Forelimb muscle (tissue), 1 donor: ENCODE measurements around the gene CILP2. TPM values are rescaled to one million over a fixed set of nuclear protein-coding genes. Genes with fewer than 3 reads are reported as not detected.

Experiments
- DNase-seq: peaks from one replicate; pipeline ENCODE4 v3.0.0-alpha.2; 2013; ENCODE audit warnings: low read depth
- polyA plus RNA-seq: library from polyadenylated mRNA; unstranded; fragments of 120-200 nt; gene quantifications from one replicate; pipeline ENCODE4 v1.2.1, GENCODE V29; 2013; ENCODE audit not compliant: insufficient read length

The CILP2 gene
- polyA plus RNA-seq, 1 donor: 2.2 TPM

DNA sequence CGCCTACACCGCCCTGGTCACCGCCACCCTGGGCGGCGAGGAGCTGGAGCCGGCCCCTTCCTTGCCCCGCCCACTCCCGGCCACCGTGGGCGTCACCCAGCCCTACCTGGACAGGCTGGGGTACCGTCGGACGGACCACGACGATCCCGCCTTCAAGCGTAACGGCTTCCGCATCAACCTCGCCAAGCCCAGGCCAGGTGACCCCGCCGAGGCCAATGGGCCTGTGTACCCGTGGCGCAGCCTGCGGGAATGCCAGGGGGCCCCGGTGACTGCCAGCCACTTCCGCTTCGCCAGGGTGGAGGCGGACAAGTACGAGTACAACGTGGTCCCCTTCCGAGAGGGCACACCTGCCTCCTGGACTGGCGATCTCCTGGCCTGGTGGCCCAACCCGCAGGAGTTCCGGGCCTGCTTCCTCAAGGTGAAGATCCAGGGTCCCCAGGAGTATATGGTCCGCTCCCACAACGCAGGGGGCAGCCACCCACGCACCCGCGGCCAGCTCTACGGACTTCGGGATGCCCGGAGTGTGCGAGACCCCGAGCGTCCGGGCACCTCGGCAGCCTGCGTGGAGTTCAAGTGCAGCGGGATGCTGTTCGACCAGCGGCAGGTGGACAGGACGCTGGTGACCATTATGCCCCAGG is 7.0 kb downstream of the CILP2 start:
- no peak for DNase-seq

DNA sequence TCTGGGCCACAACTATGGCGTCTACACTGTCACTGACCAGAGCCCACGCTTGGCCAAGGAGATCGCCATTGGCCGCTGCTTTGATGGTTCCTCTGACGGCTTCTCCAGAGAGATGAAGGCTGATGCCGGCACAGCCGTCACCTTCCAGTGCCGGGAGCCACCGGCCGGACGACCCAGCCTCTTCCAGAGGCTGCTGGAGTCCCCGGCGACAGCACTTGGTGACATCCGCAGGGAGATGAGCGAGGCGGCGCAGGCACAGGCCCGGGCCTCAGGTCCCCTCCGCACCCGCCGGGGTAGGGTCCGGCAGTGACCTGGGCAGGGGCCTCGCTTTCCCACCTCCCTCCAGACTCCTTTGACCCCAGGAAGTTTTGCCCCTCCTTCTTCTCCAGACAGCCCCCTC is 7.6 kb downstream of the CILP2 start:
- DNase-seq: no peak

DNA sequence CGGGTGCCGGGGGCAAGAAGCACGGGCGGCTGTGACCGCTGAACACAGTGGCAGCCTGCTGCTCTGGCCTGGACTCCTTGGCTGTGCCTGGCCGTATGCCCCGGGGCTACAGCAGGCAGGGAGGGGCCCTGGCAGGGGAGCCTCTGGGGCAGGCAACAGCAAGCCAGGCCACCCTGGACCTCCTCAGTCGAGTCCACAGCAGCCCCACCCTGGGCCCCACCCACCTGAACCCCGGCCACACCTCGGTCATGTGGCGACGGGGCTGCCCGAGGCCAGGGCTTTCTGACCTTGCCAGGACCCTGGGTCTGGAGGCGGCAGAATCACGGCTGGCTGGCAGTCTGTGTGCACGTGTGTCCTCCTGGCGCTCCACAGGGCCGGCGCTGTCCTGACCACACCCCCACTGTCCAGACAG is 8.7 kb downstream of the CILP2 start:
- no peak for DNase-seq

DNA sequence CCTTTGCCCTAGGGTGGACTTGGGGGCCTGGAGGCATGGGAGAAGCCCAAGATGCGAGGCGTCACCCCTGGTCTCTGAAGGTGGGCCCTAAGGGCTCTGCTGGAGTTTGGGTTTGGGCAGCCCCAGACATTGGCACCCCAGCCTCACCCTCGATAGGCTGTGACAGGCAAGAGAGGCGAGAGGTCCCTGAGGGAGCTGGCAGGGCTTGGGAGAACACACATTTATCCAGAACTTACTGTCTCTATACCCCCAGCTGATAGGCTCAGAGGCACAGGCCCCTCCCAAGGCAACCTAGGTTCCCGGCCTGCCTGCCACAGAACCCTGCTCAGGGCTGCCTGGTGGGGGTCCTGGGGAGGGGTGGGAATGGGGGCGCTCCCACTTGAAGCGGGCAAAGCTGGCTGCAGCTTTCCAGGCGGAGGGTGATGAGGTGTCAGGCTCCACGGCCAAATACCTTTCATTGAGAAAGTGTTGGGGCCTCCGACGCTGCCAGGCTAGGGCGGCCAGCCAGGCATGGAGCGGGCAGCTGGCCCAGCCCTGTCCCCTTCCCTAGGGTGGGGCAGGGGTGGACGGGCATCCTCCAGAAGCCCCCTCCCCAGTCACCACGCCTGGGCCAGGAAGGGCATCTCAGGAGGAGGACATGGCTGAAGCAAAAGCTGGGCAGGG is 9.7 kb downstream of the CILP2 start:
- no peak for DNase-seq

- DNase-seq: no peak
Observed at GRCh38 chr19:19548915-19549759, 11.1 kb downstream of the CILP2 start.

DNA sequence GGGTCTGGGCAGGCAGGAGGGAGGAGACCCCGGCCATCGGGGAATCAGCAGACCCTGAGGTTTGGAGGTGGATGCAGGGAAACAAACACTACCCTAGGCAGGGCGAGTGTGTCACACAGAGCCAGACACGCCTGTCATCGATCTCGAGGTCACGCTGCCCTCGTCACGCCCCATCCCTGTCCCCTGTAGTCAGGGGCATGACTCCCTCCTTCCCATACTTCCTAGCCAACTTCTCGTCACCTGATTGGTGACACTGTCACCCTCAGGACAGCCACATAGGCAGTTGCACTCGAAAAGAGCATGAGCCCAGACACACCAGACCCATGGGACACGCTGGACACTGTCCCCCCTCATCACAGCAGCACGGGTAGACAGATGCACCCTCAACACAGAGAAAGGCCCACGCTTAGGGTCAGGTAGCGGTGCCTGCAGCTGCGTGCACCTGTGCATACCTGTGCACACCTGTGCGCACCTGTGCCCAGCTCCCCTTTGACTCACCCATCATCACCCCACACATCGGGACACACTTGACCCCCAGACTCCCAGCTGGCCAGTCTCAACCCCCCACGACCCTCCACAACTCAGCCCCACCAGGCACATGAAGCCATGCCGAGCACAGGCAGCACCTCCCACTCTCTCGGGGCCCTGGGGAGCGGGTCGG is 11.9 kb downstream of the CILP2 start:
- DNase-seq: no peak

GRCh38 chr19:19550485-19550929 is 12.4 kb downstream of the CILP2 start:
- DNase-seq: no peak

DNA sequence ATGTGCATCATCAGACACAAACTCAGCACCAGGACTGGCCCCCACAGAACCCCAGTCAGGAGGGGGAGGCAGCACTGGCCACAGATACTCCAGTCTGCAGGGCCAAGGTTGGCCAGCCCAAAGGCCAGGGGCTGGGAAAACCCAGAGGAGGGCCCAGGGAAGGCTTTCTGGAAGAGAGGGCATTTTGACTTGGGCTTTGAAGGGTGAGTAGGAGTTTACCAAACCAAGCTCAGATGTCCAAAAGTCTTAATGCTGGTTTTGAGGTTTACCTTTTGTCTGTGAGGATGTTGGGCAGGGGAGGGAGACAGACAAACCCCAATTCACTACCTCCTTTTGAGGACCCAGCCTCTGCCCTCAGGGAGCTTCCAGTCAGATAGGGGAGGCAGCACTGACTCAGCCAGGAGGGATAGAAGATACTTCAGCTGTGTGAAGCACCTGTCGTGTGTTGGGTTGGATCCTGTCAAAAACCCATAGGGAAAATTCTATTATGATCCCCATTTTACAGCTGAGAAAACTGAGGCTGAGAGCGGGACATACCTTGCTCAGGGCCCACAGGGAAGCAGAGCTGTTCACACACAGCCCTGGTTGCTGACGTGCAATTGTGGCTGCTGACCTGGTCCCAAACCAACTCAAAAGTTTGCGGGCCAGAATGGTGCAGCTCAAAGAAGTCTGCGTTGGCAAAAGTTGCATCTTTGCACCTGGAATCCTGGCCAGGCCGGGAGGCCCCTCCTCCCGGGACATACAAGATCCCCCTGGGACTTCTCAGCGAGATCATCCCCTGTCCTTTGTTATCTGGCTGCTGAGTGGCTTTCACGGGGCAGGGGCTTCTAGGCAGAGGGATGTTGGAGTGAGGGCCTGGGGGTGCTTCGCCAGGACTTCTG is 13.1 kb downstream of the CILP2 start:
- no peak for DNase-seq

GRCh38 chr19:19551853-19552192 is 13.8 kb downstream of the CILP2 start:
- DNase-seq: no peak

GRCh38 chr19:19552798-19553197 is 14.7 kb downstream of the CILP2 start:
- no peak for DNase-seq

DNA sequence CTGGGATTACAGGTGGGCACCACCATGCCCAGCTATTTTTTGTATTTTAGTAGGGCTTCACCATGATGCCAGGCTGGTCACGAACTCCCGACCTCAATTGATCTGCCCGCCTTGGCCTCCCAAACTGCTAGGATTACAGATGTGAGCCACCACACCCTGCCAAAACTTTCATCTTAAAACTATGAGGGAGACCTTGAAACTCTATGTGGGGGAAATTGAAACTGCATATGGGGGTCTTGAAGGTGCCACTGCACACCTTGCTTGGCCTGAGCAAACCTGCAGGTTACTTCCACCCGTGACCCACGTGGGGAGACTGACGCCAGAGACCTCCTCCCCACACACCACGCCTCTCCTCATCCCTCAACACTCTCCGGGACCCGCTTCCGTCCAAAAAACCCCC is 15.6 kb downstream of the CILP2 start:
- DNase-seq: no peak

DNA sequence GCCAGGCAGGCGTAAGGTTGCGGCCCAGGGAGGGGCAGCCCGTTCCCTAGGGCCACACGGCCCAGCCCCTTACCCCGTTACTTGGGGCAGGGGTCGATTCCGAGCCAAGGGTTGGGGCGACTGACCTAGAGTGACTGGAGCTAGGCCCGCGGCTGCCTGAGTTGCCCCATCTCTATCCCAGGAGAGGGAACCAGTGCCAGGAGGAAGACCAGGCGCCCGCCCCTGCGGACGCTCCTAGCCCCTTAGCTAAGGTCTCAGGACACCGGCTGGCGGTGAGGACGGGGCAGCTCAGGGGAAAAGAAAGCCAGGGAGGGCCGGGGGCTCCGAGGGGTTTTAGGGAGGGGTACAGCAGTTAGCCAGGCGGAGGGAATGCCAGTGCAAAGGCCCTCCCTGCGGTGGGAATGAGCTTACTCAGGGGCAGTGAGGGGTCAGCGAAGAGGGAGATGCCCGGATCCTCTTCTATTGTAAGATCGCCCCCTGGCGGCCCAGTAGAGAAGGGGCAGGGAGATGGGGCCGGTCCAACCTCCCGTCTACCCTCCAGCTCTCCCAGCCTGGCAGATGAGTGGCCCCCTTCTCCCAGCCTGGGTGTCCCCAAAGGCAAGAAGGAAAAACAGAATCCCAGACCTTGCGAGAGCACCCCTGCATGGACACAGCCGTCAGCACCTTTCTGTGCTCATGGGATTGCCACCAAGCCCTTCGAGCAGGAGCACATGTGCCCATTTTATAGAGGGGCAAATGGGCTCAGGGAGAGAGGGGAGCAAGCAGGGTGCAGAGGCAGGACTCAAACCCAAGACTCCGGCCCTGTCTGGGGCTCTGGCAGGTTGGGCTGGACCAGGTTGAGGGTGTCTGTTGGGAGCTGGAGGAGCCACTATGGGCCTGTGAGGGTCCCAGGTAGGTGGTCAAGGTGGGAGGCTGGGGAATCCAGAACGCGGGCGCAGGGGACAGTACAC is 16.3 kb downstream of the CILP2 start:
- DNase-seq: no peak

- DNase-seq: no peak
Observed at GRCh38 chr19:19558055-19558454, 20.0 kb downstream of the CILP2 start.

DNA sequence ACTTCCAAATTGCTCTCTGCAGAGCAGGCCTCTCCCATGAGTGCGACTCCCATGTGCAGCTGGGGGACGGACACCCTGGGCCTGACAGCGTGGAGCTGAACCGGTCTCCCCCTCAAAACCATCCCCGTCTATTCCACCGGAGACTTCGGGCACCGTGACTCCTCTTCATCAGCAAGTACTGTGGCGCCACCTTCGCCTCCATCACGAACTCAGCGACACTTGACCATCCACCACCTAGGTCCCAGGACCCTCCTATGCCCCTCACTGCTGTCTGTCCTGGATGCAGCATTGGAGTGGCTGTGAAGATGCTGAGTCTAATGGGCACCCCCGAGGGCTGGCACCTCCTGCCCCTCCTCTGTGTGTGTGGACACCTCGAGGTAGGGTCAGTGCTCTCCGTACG is 20.6 kb downstream of the CILP2 start:
- no peak for DNase-seq

DNA sequence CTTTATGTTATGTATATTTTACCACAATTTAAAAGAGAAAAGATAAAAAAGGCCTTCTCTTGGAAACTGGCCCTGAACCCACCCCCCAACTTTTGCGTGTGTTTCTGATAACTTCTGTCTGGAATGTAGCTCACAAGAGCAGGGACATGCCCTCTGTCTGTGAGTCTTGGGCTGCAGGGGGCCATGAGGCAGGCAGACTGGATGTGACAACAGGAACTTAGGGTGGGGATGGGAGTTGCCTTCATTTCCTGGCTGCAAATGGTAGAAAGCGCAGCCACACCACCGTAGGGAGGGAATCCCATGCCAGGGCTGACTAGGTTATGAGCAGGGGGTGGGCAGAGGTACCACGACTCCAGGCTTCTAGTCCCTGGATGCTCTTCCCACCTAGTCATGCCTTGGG is 21.9 kb downstream of the CILP2 start:
- DNase-seq: no peak

GRCh38 chr19:19561946-19562664 is 24.0 kb downstream of the CILP2 start:
- no peak for DNase-seq

DNA sequence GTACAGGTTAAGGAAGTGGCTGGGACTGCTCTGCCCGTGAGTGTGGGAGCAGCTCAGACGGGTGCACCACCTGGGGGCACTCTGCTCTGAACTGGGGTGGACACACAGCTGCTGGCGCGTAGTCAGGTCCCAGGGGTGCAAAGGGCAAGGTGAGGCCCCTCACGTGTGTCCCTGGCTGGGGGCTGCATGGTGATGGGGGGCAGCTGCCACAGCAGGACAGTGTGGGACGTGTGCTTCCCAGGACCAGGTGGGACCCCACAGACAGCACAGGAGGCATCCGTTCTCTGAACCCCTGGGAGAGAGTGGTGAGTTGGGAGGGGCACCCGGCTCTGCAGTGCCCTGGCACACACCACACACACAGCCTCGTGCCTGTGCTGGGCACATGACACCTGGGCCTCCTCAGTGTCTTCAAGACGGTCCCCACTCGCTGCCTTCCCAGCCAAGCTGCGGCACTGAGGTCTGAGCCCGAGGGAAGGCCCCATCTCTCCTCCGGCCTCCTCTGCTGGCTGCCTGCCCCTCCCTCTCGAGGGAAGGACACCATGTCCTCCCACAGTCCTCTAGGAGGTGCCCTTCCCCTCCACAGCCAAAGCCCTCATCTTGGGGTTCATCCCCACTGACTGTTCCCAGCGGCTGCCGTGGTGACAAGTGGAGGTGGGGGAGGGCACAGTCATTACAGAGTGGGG is 24.7 kb downstream of the CILP2 start:
- DNase-seq: no peak

DNA sequence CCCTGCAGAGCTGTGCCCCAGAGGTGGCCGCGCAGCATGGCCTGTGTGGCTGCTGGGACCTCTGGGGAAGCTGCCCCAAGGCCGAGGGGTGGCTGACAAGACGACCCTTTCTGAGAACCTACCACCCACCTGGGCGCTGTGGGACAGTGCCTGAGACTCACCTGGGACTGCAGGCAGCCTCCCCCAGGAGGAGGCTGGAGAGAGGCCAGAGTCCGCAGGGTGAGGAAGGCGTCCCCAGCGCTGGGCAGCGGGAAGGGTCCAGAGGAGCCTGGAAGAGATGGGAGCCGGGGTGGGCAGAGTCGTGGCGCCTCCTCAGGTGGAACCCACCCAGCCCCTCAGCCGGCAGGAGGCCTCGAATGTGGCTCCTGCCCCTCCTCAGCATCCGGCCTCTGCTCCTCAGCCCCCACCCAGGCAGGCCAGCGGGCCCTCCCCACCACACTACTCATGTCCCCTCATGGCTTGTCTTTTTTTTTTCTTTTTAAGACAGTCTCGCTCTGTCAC is 25.3 kb downstream of the CILP2 start:
- no peak for DNase-seq

GRCh38 chr19:19566306-19566705 is 28.2 kb downstream of the CILP2 start:
- DNase-seq: no peak
